GM18508 (cell line): ENCODE data around the gene AK8.

ENCODE experiments used
- ATAC-seq: cut with Tn5 transposase; IDR thresholded peaks from one replicate; pipeline ENCODE4 v1.9.1; 2021; ENCODE audit warnings: moderate number of reproducible peaks; ENCODE audit not compliant: insufficient read depth, unreplicated experiment

The AK8 gene

GRCh38 chr9:132690696-132691095, 187.4 kb downstream of the AK8 start:
- ATAC-seq, result no peak

DNA sequence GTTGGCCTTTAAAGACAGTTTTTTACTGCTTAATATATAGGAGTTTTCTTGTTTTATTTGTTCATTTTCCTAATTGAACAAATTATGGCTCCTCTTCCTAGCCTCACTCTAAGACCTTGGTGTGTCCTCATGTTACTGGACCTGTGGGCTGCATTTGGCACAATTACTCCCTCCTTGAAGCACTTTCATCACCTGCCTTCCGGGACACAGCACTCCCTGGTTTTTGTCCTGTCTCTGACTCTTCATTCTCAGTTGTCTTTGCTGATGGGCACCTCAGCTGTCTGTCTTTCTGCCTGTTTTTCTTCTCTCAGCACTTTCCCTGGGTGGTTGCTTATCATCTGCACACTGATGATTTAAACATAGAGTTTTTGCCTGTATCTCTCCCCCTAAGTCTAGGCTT, 194.2 kb downstream of the AK8 start:
- no peak for ATAC-seq

DNA sequence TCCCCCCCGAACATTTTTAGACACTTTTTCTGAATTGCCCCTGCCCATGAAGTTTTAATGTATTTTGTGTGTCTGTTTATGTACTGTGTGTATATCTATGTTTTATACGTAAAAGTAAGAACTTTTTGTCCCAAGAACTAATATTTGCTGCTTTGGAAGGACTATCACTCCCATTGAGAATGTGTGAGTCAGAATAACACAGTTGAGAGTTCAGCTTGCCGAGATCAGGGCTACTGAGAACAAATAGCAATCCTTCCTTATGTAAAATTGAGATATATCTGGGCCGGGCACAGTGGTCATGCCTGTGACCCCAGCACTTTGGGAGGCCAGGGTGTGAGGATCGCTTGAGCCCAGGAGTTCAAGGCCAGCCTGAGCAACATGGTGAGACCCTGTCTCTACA, 196.5 kb downstream of the AK8 start:
- no peak for ATAC-seq

- ATAC-seq, result no peak
Measured at GRCh38 chr9:132679946-132680625, 198.0 kb downstream of the AK8 start.

DNA sequence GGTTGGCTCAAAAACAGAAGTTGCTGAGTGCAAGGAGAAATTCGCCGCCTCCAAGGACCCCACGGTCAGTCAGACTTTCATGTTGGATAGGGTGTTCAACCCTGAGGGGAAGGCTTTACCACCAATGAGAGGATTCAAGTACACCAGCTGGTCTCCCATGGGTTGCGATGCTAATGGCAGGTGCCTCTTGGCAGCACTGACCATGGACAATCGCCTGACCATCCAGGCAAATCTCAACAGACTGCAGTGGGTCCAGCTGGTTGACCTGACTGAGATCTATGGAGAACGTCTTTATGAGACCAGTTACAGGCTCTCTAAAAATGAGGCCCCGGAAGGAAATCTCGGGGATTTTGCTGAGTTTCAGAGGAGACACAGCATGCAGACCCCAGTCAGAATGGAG, 200.1 kb downstream of the AK8 start:
- ATAC-seq, result no peak
